ENCODE results near the gene ANKRD63.
A peak's percentile ranks its signal among the peaks of the same experiment; 100 is the strongest.

ANKRD63 gene

GRCh38 chr15:40279437-40280141, 3.3 kb downstream of the ANKRD63 start:
- DNase-seq (ENCODE audit: low spot score) (peak; percentile 84), FAIRE-seq (peak; percentile 46)

GRCh38 chr15:40278026-40278425, 4.8 kb downstream of the ANKRD63 start:
- DNase-seq (ENCODE audit: low spot score) (no peak), FAIRE-seq (no peak)

DNA sequence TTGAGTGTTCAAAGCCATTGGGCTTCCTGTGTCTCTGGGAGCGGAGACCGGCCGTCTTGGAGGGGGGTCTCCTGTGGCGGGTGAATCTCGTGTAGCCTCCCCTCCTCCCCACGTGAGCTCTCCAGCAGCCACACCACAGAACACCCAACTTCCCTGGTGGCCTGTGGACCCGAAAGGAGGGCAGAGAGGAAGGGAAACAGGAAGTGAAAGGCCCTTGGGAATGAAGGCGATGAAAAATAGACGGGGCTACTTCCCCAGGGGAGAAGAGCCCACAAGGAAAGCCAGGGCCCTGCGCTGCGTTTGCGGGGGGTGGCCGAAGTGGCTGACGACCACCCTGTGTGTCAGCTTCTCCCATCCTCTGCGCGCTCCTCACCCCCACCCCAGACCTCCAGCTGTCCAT, 5.4 kb downstream of the ANKRD63 start:
- DNase-seq (ENCODE audit: low spot score) = no peak

GRCh38 chr15:40276927-40277326, 5.9 kb downstream of the ANKRD63 start:
- DNase-seq (ENCODE audit: low spot score) = no peak
- FAIRE-seq = no peak

More for the DNA sequence above, 5.4 kb downstream of the ANKRD63 start:
- no peak for FAIRE-seq

DNA sequence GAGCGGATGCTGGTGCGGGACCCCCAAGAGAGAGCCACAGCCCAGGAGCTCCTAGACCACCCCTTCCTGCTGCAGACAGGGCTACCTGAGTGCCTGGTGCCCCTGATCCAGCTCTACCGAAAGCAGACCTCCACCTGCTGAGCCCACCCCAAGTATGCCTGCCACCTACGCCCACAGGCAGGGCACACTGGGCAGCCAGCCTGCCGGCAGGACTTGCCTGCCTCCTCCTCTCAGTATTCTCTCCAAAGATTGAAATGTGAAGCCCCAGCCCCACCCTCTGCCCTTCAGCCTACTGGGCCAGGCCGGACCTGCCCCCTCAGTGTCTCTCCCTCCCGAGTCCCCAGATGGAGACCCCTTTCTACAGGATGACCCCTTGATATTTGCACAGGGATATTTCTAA, 6.9 kb downstream of the ANKRD63 start:
- no peak for FAIRE-seq
- DNase-seq (ENCODE audit: low spot score) = no peak

GRCh38 chr15:40275523-40275922, 7.3 kb downstream of the ANKRD63 start:
- no peak for DNase-seq (ENCODE audit: low spot score)
- FAIRE-seq = no peak

DNA sequence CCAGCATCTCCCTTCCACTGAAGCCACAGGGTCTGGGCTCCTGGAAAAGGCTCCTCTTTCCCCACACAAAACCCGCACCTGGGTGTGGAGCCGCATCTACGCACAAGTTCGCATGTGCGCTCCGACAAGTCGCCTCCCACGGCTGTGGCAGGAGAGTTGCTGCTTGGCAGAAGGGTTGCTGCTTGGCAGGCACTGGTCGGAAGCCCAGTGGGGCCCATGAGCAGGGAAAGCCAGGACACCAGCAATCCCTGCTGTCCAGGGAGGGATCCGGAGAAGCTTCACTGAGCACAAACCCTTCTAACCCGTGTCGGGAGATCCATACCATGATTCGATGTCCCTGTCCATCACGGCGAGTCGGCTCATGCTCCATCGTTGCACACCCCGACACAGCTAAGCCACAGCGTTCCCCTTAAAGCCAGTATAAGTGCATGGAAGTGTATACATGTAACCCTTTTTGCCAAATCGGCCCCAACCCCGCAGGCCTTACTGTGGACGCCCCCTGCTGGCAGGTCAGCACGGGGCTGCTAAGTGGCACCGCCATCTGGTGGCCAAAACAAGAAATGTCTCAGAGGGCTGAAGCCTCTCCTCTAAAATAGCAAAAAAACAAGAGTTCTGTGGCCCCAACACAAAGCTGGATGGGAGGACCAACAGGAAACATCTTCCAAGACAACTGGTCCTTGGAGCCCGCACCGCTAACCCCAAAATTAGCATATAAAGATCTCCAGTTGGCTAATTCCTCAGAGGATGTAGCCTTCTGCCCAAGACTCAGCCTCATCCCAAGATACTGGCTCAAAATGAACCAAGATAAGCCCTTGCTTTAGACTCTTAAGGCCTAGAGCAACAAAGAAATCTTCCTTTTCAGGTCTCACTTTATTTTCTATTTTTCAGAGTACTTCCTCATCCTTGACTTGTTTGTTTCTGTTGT, 8.3 kb downstream of the ANKRD63 start:
- peak; percentile 81 for DNase-seq (ENCODE audit: low spot score)
- no peak for FAIRE-seq

- FAIRE-seq (no peak), DNase-seq (ENCODE audit: low spot score) (no peak)
Observed at GRCh38 chr15:40273428-40273827, 9.4 kb downstream of the ANKRD63 start.

GRCh38 chr15:40272485-40273056, 10.3 kb downstream of the ANKRD63 start:
- DNase-seq (ENCODE audit: low spot score) (no peak), FAIRE-seq (no peak)

GRCh38 chr15:40271685-40272484, 11.0 kb downstream of the ANKRD63 start:
- DNase-seq (ENCODE audit: low spot score) (no peak), FAIRE-seq (no peak)

DNA sequence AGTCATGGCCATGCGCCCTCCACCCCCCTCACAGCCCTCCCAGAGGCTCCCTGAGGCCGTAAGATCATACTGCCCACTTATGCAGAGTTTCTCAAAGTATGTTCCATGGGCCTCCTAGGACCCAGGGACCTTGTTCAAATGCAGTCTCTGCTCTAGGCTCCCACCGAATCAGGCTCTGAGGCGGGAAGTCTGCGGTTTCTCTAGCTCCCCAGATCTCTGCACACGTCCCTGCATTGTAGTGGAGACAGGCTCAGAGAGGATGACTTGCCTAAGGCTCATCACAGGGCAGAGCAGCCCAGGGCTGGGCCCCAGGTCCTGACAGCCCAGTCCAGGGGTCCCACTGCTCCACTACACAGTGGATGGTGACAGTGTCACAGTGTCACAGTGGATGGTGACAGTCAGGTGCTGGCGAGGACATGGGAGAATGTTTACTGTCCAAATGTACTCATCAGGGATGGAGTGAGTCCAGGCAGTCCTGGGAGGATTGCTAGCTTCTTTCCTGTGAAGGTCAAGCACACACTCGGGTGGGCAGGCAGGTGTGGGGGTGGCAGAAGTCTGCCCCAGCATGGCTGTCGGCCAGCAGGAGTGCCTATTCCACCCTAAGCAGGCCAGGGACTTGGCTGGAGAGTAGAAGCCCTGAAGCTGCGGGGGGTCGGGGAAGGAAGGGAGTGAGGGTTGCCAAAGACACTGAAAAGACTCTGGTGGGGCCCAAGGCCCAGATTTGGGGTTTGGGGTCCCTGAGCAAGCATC, 12.4 kb downstream of the ANKRD63 start:
- FAIRE-seq (no peak), DNase-seq (ENCODE audit: low spot score) (no peak)

DNA sequence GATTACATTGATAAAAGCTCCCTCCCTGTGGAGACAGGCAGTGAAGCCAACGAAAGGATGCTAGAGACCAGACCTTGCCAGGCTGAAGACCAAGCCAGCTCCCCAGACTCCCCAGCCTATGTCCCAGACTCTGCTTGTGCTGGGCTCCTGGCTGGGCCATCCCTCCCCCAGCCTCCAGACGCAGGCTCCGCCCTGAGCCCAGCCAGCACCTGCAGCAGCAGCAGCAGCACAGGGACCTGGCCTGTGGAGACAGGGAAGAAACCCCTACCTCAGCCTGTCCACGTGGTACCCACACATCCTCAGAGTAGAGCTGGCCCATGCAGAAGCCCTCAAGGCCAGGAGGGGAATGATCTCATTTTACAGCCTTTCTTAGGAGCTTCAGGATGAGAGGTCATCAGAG, 13.3 kb downstream of the ANKRD63 start:
- FAIRE-seq = no peak

DNA sequence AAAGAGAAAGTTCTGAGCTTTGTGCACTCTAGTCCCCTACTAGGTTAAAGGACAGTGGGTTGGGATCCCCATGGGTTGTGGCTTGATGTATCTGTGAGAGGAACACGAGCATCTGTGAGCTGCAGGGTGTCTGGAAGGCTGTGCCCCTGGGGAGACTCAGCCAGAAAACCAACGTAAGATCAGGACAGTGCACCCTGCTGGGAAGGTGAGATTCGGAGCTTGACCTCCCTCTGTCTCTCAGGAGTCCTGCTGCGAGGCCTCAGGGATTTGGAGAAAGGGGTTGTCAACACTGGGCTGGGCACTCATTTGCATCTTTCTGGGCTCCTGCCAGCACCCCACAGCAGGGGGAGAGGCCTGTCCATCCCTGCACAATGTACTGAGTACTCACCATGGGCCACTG, 15.2 kb downstream of the ANKRD63 start:
- FAIRE-seq (no peak), DNase-seq (ENCODE audit: low spot score) (no peak)

More for the DNA sequence above, 13.3 kb downstream of the ANKRD63 start:
- no peak for DNase-seq (ENCODE audit: low spot score)

- no peak for FAIRE-seq
- peak; percentile 97 for DNase-seq (ENCODE audit: low spot score)
Observed at GRCh38 chr15:40266828-40267304, 16.0 kb downstream of the ANKRD63 start.

- FAIRE-seq = no peak
- DNase-seq (ENCODE audit: low spot score) = no peak
Observed at GRCh38 chr15:40265875-40266274, 17.0 kb downstream of the ANKRD63 start.

DNA sequence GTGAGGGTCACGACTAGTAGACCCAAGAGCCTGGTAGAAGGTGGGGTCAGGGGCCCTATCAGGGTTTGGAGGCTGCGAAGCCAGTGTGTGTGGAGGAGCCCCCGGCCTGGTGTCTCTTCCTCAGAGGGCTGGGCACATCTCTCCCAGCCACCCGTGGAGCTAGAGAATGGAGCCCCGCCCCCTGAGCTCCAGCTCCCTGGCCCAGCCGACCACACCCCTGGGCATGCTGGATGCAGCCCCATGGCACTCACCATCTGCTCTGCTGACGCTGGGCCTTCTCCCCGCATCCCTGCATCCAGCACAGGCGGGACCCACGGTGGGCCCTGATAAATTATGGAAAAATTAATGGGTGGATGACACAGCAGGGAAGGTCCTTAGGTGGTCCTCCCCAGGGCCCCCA, 17.5 kb downstream of the ANKRD63 start:
- no peak for FAIRE-seq
- DNase-seq (ENCODE audit: low spot score) = no peak

GRCh38 chr15:40264321-40265153, 18.3 kb downstream of the ANKRD63 start:
- FAIRE-seq (no peak), DNase-seq (ENCODE audit: low spot score) (no peak)

DNA sequence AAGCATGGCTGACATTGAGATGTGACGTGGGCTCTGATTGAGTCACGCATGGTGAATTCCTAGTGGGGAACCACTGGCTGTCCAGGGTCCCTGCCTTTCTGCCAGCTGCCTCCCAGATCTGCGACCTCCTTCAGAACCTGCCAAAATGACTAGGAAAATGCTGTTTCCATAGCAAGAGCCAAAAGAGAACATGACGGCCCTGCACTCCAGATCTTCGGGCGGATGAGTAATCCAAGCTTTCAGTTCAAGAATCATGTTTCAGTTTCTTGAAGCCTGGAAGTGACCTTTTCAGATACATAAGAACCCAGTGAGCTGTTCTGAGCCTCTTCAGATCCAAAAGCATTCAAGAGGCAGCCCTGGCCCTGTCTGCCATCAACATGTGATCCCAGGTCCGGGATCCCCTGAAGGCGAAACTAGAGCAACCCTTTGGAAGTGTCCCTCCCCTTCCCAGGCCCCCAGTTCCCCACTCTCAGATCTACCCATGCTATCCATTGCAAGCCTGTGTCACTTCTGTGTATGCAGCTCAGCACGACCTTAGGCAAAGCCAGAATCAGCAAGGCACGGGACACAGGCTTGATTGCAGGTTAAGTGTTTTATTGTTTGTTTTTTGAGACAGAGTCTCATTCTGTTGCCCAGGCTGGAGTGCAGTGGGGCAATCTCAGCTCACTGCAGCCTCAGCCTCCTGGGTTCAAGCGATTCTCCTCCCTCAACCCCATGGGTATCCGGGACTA, 19.7 kb downstream of the ANKRD63 start:
- DNase-seq (ENCODE audit: low spot score) = no peak
- no peak for FAIRE-seq

- no peak for FAIRE-seq
- no peak for DNase-seq (ENCODE audit: low spot score)
Observed at GRCh38 chr15:40259021-40259420, 23.8 kb downstream of the ANKRD63 start.
